PFSK-1 (cell line): Measurements from ENCODE around the gene GLUD2.

Source experiments
- FOXP2 ChIP-seq: optimal IDR thresholded peaks from 2 replicates; pipeline ENCODE3; 2011; ENCODE audit warnings: borderline replicate concordance, control low read depth, inconsistent platforms; ENCODE audit not compliant: insufficient read depth; ENCODE audit errors: extremely low read length, extremely low read depth
- POLR2AphosphoS5 ChIP-seq: IDR thresholded peaks from 2 replicates; pipeline ENCODE4 v1.6.1; 2012; ENCODE audit warnings: low read depth, mild to moderate bottlenecking, control low read depth, low read length, moderate library complexity
- REST ChIP-seq, 2 experiments: IDR thresholded peaks; 2 replicates each; pipeline versions ENCODE4 v1.6.1 to v1.8.0; 2011 to 2012; ENCODE audit warnings: low read depth in 2 of 2, low read length in 2 of 2, control low read depth in 1 of 2, inconsistent platforms in 1 of 2, mild to moderate bottlenecking in 1 of 2, moderate library complexity in 1 of 2; ENCODE audit not compliant: insufficient read depth in 1 of 2
- SIN3A ChIP-seq: IDR thresholded peaks from 2 replicates; pipeline ENCODE4 v1.6.1; 2012; ENCODE audit warnings: mild to moderate bottlenecking, low read length, moderate library complexity, borderline replicate concordance; ENCODE audit not compliant: insufficient read depth
- TAF1 ChIP-seq: IDR thresholded peaks from 2 replicates; pipeline ENCODE4 v1.6.1; 2012; ENCODE audit warnings: low read length, control low read depth, borderline replicate concordance; ENCODE audit not compliant: insufficient read depth

GLUD2 gene

DNA sequence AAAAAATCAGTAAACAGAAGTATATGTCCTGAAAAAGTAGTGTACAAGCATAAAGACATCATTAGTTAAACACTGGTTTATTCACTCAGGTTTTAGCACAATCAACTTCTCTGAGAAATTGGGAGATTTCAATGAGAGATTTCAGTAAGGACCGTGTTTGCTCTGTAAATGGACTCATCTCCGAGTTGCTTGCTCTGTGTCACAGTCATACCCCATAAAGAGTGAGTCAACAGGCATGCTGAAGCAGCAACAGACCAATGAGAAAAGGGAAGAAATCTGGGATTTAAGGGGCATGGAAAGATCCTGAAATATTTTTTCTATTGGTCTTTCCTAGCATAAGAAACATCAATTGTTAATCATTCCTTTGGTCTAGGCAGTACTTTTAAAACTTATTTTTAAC lies 4.7 kb downstream of the GLUD2 start:
- TF ChIP-seq REST (IDR thresholded peaks at IDR 0.05; ENCODE audit: insufficient read depth in 1 of 2, low read depth in 2 of 2, low read length in 2 of 2) (no peak), POLR2AphosphoS5 (no peak), SIN3A (no peak), TAF1 (no peak), FOXP2 (no peak)

GRCh38 chrX:121062289-121062688 lies 14.9 kb downstream of the GLUD2 start:
- TF ChIP-seq FOXP2 (no peak), REST (IDR thresholded peaks at IDR 0.05; ENCODE audit: insufficient read depth in 1 of 2, low read depth in 2 of 2, low read length in 2 of 2) (no peak), SIN3A (no peak), POLR2AphosphoS5 (no peak), TAF1 (no peak)

DNA sequence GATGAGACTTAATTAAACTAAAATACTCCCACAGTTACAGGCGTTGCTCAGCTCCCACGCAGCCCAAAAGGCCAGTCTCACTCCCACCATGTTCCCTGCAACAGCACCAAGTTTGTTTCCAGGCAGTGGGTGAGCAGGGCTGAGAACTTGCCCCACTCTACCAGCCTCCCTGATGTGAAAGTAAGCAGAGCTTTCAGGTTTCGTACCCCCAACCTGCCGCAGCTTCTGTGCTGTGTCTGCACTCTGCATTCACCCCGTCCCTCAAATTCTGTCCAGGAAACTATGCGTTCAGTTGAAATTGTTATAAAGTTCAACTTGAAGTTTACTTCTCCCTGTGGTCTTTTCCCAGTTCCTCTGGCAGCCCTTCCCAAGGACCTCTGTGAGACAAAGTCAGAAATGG lies 17.2 kb downstream of the GLUD2 start:
- TF ChIP-seq FOXP2 = no peak
- no peak for TF ChIP-seq SIN3A
- no peak for TF ChIP-seq POLR2AphosphoS5
- no peak for TF ChIP-seq REST (IDR thresholded peaks at IDR 0.05; ENCODE audit: insufficient read depth in 1 of 2, low read depth in 2 of 2, low read length in 2 of 2)
- TF ChIP-seq TAF1 = no peak

GRCh38 chrX:121084903-121085611 lies 37.6 kb downstream of the GLUD2 start:
- TF ChIP-seq FOXP2 (no peak), POLR2AphosphoS5 (no peak), REST (IDR thresholded peaks at IDR 0.05; ENCODE audit: insufficient read depth in 1 of 2, low read depth in 2 of 2, low read length in 2 of 2) (no peak), TAF1 (no peak), SIN3A (no peak)

DNA sequence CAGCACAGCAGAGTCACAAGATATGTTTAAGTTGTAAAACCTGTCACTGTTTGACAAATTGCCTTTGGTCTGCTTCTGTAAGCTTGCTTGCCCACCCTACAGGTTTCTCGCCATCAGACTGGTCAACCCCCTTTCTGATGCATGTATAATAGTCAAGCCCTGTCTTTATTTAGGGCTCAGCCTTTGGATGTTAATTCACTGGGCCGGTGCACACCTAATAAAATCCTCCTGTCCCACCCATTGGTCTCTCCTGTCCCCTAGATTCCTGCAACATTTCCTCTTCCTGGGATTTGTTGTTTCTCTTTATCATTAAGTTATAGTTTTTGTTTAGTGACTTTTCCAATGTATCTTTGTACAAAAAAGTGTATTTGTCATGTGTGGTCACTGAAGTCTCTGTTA lies 38.2 kb downstream of the GLUD2 start:
- TF ChIP-seq SIN3A = no peak
- no peak for TF ChIP-seq REST (IDR thresholded peaks at IDR 0.05; ENCODE audit: insufficient read depth in 1 of 2, low read depth in 2 of 2, low read length in 2 of 2)
- TF ChIP-seq FOXP2 = no peak
- no peak for TF ChIP-seq POLR2AphosphoS5
- TF ChIP-seq TAF1 = no peak
